Uterus (tissue), 4 donors: Measurements from ENCODE around the gene BPIFB4. TPM values are rescaled to one million over a fixed set of nuclear protein-coding genes. Genes with fewer than 3 reads are reported as not detected.

Experiments used
- DNase-seq, 2 donors: peaks; one replicate each; pipeline ENCODE4 v3.0.0-alpha.2; 2019 to 2020
- H3K27ac ChIP-seq, 2 donors: fragments of 200-600 bp; sonication (generic); 1 replicate in 1 of 2; 2 replicates in 1 of 2; pipeline ENCODE4 v1.5.1; 2016 to 2018
- H3K27me3 ChIP-seq, 2 donors: fragments of 200-600 bp; sonication (generic); one replicate each; pipeline ENCODE4 v1.5.1; 2018 to 2019; ENCODE audit warnings: control low read depth in 1 of 2
- H3K36me3 ChIP-seq, 2 donors: fragments of 200-600 bp; sonication (generic); one replicate each; pipeline ENCODE4 v1.5.1; 2019; ENCODE audit warnings: control low read depth in 1 of 2
- H3K4me1 ChIP-seq, 2 donors: fragments of 200-600 bp; sonication (generic); one replicate each; pipeline ENCODE4 v1.5.1; 2018 to 2019; ENCODE audit warnings: control low read depth in 1 of 2
- H3K4me3 ChIP-seq, 2 donors: fragments of 200-600 bp; sonication (generic); 1 replicate in 1 of 2; 2 replicates in 1 of 2; pipeline ENCODE4 v1.5.1; 2018 to 2019; ENCODE audit warnings: mild to moderate bottlenecking in 1 of 2
- H3K9me3 ChIP-seq, 2 donors: fragments of 200-600 bp; sonication (generic); one replicate each; pipeline ENCODE4 v1.5.1; 2019; ENCODE audit warnings: control low read depth in 1 of 2
- POLR2A ChIP-seq, 2 donors: fragments of 450-650 bp; IDR thresholded peaks; one replicate each; pipeline ENCODE4 v1.6.1; 2016; ENCODE audit warnings: antibody characterized with exemption in 2 of 2, mild to moderate bottlenecking in 1 of 2, moderate library complexity in 1 of 2
- intact Hi-C: fragments of 100-400 bp; cut with DNase I; formaldehyde crosslinking; loops from one replicate; pipeline ENCODE4 v1.15.1; 2023; ENCODE audit warnings: low total_unique reads
- total RNA-seq, 4 donors: library from RNA; depleted of rRNA in 3 of 4; stranded (reverse); fragments of >200 nt in 3 of 4; gene quantifications; one replicate each; pipeline versions ENCODE4 v1.1.0 to v1.2.4, GENCODE V29; 2014 to 2023
- TF ChIP-seq, protein P1 (sequence below), 4 experiments: fragments of 200-600 bp in 2 of 4; fragments of 450-650 bp in 2 of 4; sonication (generic) in 2 of 4; IDR thresholded peaks; one replicate each; pipeline ENCODE4 v1.5.1; 2016 to 2019; ENCODE audit warnings: antibody characterized with exemption in 4 of 4, mild to moderate bottlenecking in 2 of 4, moderate library complexity in 1 of 4
- donor health status: DM: yes; HTN: yes; CAD: no.

Gene BPIFB4
- total RNA-seq, 4 donors from 2014 or later: not detected

DNA sequence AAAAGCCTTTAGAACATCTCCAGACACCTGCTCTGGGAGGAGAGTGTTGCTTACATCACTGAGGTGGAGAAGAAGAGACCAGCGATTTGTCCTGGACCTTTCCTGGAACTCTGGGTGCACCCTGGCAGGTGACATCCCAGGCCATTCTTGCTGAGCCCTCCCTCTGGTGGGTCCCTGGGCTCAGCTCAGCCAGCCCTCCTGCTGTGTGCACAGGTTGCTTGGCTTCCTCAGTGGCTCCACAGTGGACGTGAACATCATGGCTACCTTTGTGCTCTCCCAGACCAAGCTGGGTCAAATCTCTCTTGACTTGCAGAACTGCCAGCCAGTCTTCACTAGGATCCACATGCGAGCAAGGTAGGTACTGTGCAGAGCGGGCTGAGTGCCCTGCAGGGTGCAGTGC lies 68.6 kb downstream of the BPIFB4 start:
- Histone ChIP-seq H3K9me3 (no peaks in the 10 kb centered on the region), H3K27me3 (no peaks in the 10 kb centered on the region), H3K4me1 (no peaks in the 10 kb centered on the region), H3K27ac (no peak overlapping the region), H3K4me3 (no peak overlapping the region), H3K36me3 (no peaks in the 10 kb centered on the region)
- DNase-seq: no peak
- TF ChIP-seq, protein P1, sequence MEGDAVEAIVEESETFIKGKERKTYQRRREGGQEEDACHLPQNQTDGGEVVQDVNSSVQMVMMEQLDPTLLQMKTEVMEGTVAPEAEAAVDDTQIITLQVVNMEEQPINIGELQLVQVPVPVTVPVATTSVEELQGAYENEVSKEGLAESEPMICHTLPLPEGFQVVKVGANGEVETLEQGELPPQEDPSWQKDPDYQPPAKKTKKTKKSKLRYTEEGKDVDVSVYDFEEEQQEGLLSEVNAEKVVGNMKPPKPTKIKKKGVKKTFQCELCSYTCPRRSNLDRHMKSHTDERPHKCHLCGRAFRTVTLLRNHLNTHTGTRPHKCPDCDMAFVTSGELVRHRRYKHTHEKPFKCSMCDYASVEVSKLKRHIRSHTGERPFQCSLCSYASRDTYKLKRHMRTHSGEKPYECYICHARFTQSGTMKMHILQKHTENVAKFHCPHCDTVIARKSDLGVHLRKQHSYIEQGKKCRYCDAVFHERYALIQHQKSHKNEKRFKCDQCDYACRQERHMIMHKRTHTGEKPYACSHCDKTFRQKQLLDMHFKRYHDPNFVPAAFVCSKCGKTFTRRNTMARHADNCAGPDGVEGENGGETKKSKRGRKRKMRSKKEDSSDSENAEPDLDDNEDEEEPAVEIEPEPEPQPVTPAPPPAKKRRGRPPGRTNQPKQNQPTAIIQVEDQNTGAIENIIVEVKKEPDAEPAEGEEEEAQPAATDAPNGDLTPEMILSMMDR (IDR thresholded peaks at IDR 0.05): no peak
- TF ChIP-seq POLR2A (IDR thresholded peaks at IDR 0.05): no peak
- intact Hi-C loops: no loop called here

GRCh38 chr20:33154252-33154651 lies 74.8 kb downstream of the BPIFB4 start:
- TF ChIP-seq POLR2A (IDR thresholded peaks at IDR 0.05): no peak
- TF ChIP-seq, protein P1 (IDR thresholded peaks at IDR 0.05): no peak
- no peaks in the 10 kb centered on the region for H3K36me3 ChIP-seq
- no peak overlapping the region for H3K27ac ChIP-seq
- H3K4me3 ChIP-seq: no peak overlapping the region
- no peaks in the 10 kb centered on the region for H3K27me3 ChIP-seq
- no peaks in the 10 kb centered on the region for H3K9me3 ChIP-seq
- DNase-seq: no peak
- H3K4me1 ChIP-seq: no peaks in the 10 kb centered on the region
- intact Hi-C loops: no loop called here

- Histone ChIP-seq H3K27ac (no peak overlapping the region), H3K36me3 (no peaks in the 10 kb centered on the region), H3K27me3 (no peaks in the 10 kb centered on the region), H3K4me1 (no peaks in the 10 kb centered on the region), H3K9me3 (no peaks in the 10 kb centered on the region), H3K4me3 (no peak overlapping the region)
- DNase-seq: no peak
- TF ChIP-seq, protein P1 (IDR thresholded peaks at IDR 0.05): no peak
- TF ChIP-seq POLR2A (IDR thresholded peaks at IDR 0.05): no peak
- intact Hi-C loops: no loop called here
These were observed 79.4 kb downstream of the BPIFB4 start for GRCh38 chr20:33158637-33159385.

DNA sequence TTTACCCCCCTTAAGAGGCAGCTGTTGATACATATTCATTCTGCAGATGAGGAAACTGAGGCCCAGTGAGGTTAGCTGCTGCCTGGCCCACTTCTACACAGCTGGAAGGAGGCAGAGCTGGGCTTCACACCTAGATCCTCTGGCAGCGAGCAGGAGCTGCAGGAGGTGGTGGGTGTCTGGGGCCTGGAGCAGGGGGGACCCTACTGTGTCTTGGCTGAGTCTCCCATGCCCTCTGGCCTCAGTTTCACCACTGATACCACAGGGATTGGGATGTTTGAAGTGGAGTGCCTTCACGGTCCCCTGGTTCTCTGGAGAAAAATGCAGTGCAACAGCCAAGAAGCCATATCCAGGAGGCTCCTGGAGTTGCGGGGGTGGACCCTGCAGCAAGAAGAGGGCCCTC lies 80.3 kb downstream of the BPIFB4 start:
- no peaks in the 10 kb centered on the region for H3K36me3 ChIP-seq
- intact Hi-C loops: no loop called here
- TF ChIP-seq, protein P1 (IDR thresholded peaks at IDR 0.05): no peak
- TF ChIP-seq POLR2A (IDR thresholded peaks at IDR 0.05): no peak
- H3K27ac ChIP-seq: no peak overlapping the region
- DNase-seq: no peak
- H3K9me3 ChIP-seq: no peaks in the 10 kb centered on the region
- no peak overlapping the region for H3K4me3 ChIP-seq
- H3K27me3 ChIP-seq: no peaks in the 10 kb centered on the region
- H3K4me1 ChIP-seq: no peaks in the 10 kb centered on the region

GRCh38 chr20:33160681-33161080 lies 81.2 kb downstream of the BPIFB4 start:
- TF ChIP-seq, protein P1 (IDR thresholded peaks at IDR 0.05): no peak
- TF ChIP-seq POLR2A (IDR thresholded peaks at IDR 0.05): no peak
- Histone ChIP-seq H3K27me3 (no peaks in the 10 kb centered on the region), H3K27ac (no peak overlapping the region), H3K36me3 (no peaks in the 10 kb centered on the region), H3K4me3 (no peak overlapping the region), H3K9me3 (no peaks in the 10 kb centered on the region), H3K4me1 (no peaks in the 10 kb centered on the region)
- intact Hi-C loops: no loop called here
- no peak for DNase-seq

Other genes with a start within 250 kb of the BPIFB4 start
- gene EFCAB8, start 220.7 kb upstream of the BPIFB4 start, total RNA-seq: 1 to 10 TPM in 2 of 4 donors, not detected in 2; 1.4 to 1.5 TPM
- not detected for gene SUN5, start 75.2 kb upstream of the BPIFB4 start, total RNA-seq
- not detected for gene BPIFB2, start 71.9 kb upstream of the BPIFB4 start, total RNA-seq
- not detected for gene BPIFB6, start 48.0 kb upstream of the BPIFB4 start, total RNA-seq
- not detected for gene BPIFB3, start 25.7 kb upstream of the BPIFB4 start, total RNA-seq
- not detected for gene BPIFA2, start 88.5 kb downstream of the BPIFB4 start, total RNA-seq
- gene BPIFA3, start 137.7 kb downstream of the BPIFB4 start, total RNA-seq: not detected
- gene BPIFA1, start 156.4 kb downstream of the BPIFB4 start, total RNA-seq: not detected
- gene BPIFB1, start 203.6 kb downstream of the BPIFB4 start, total RNA-seq: under 1 TPM in 1 of 4 donors, not detected in 3; 0.21 TPM